ENCODE measurements around the gene TAAR8.
"Not testable (repeated sequence)": the region's sequence is repeated elsewhere in the genome, so short reads cannot be mapped to it uniquely, and the experiment has no call there.

TAAR8 gene

GRCh38 chr6:132515386-132515785, 37.1 kb upstream of the TAAR8 start:
- DNase-seq (ENCODE audit: insufficient read length) (no peak), FAIRE-seq (no peak)
- TF ChIP-seq POLR2AphosphoS5 (IDR thresholded peaks at IDR 0.05; ENCODE audit: low read depth, low read length) (no peak), POLR2A (IDR thresholded peaks at IDR 0.05; ENCODE audit: low read depth, low read length) (no peak), TAF1 (IDR thresholded peaks at IDR 0.05; ENCODE audit: borderline replicate concordance, low read depth, low read length) (no peak)

DNA sequence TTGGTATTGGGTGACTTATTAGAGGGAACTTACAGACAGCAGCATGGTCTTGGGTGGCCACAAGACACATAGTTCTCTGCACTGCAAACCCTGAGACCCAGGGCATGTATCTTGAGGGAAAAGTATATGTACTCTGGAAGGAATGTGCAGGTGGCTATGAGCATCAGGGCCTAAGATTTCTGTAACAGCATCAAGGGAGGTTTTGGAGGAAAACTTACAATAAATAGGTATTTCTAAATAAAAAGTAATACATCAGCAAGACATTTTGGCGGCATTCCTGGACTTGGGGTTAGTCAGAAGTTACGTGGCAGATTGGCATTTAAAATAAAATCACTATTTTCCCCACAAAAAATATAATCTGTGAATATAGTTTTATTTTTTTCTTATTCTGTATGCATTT, 31.5 kb upstream of the TAAR8 start:
- no peak for FAIRE-seq
- no peak for TF ChIP-seq POLR2AphosphoS5 (IDR thresholded peaks at IDR 0.05; ENCODE audit: low read depth, low read length)
- no peak for TF ChIP-seq POLR2A (IDR thresholded peaks at IDR 0.05; ENCODE audit: low read depth, low read length)
- TF ChIP-seq TAF1 (IDR thresholded peaks at IDR 0.05; ENCODE audit: borderline replicate concordance, low read depth, low read length), result no peak
- DNase-seq (ENCODE audit: insufficient read length), result no peak

DNA sequence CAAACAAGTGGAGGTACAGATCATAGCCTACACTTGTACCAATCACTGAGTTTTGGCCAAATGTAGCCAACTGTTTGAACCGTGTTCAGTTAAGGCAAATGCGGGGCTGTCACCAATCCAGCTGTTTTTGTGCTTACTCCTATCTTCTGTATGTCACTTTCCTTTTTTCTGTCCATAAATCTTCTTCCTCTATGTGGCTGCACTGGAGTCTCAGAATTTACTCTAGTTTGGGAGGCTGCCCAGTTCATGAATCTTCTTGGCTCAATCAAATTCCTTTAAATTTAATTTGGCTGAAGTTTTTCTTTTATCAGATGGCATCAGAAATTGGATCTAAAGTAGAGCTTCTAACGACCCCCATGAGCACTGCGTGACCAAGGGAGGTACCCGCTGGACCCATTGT, 27.8 kb upstream of the TAAR8 start:
- FAIRE-seq (no peak), DNase-seq (ENCODE audit: insufficient read length) (no peak)
- TF ChIP-seq TAF1 (IDR thresholded peaks at IDR 0.05; ENCODE audit: borderline replicate concordance, low read depth, low read length) (no peak), POLR2A (IDR thresholded peaks at IDR 0.05; ENCODE audit: low read depth, low read length) (no peak), POLR2AphosphoS5 (IDR thresholded peaks at IDR 0.05; ENCODE audit: low read depth, low read length) (no peak)

DNA sequence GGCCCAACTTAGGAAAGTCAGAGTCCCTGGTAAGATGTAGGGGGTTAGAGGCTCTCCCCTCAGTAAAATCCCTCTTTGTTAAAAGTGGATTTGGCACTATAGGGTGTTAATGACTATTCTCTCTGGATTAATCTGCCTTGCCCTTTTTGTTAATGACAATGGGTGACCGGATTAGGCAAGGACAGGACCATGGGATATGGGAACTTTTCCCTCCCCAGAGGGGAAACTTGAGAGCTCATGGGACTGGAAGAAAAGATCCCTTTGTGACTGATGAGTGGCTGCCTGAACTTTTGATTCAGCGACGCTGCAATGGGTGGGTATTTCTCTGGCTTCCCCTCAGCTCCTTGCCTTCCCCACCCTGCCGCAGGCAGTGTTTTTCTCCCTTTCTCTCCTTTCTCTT, 26.6 kb upstream of the TAAR8 start:
- TF ChIP-seq POLR2A (IDR thresholded peaks at IDR 0.05; ENCODE audit: low read depth, low read length) (no peak), TAF1 (IDR thresholded peaks at IDR 0.05; ENCODE audit: borderline replicate concordance, low read depth, low read length) (no peak), POLR2AphosphoS5 (IDR thresholded peaks at IDR 0.05; ENCODE audit: low read depth, low read length) (no peak)
- FAIRE-seq (no peak), DNase-seq (ENCODE audit: insufficient read length) (no peak)

GRCh38 chr6:132526461-132526860, 26.0 kb upstream of the TAAR8 start:
- DNase-seq (ENCODE audit: insufficient read length), result no peak
- TF ChIP-seq POLR2A (IDR thresholded peaks at IDR 0.05; ENCODE audit: low read depth, low read length) (no peak), POLR2AphosphoS5 (IDR thresholded peaks at IDR 0.05; ENCODE audit: low read depth, low read length) (no peak), TAF1 (IDR thresholded peaks at IDR 0.05; ENCODE audit: borderline replicate concordance, low read depth, low read length) (no peak)
- no peak for FAIRE-seq

DNA sequence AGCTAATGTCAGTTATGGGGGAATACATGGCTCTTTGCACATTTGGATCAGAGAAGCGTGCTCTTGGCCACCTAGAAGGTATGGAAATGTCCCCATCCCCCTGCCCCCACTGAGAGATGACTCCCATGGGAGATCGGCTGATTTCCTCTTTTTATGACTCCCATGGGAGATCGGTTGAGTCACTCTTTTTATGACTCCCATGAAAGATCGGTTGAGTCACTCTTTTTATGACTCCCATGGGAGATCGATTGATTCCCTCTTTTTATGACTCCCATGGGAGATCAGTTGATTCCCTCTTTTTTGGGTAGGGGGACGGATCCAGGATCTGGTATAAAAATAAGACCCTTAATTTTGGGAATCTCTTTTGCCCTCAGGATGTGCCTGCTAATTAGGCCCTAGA, 24.7 kb upstream of the TAAR8 start:
- DNase-seq (ENCODE audit: insufficient read length), result no peak
- TF ChIP-seq POLR2AphosphoS5 (IDR thresholded peaks at IDR 0.05; ENCODE audit: low read depth, low read length), result no peak
- no peak for TF ChIP-seq TAF1 (IDR thresholded peaks at IDR 0.05; ENCODE audit: borderline replicate concordance, low read depth, low read length)
- no peak for TF ChIP-seq POLR2A (IDR thresholded peaks at IDR 0.05; ENCODE audit: low read depth, low read length)
- no peak for FAIRE-seq

- DNase-seq (ENCODE audit: insufficient read length) (no peak), FAIRE-seq (peak; percentile 90)
- TF ChIP-seq TAF1 (IDR thresholded peaks at IDR 0.05; ENCODE audit: borderline replicate concordance, low read depth, low read length) (no peak), POLR2AphosphoS5 (IDR thresholded peaks at IDR 0.05; ENCODE audit: low read depth, low read length) (no peak), POLR2A (IDR thresholded peaks at IDR 0.05; ENCODE audit: low read depth, low read length) (no peak)
Observed at GRCh38 chr6:132530293-132530974, 22.0 kb upstream of the TAAR8 start.

GRCh38 chr6:132534546-132534945, 17.9 kb upstream of the TAAR8 start:
- DNase-seq (ENCODE audit: insufficient read length); FAIRE-seq: not testable (repeated sequence)

- no peak for FAIRE-seq
- no peak for TF ChIP-seq POLR2A (IDR thresholded peaks at IDR 0.05; ENCODE audit: low read depth, low read length)
- no peak for TF ChIP-seq POLR2AphosphoS5 (IDR thresholded peaks at IDR 0.05; ENCODE audit: low read depth, low read length)
- no peak for TF ChIP-seq TAF1 (IDR thresholded peaks at IDR 0.05; ENCODE audit: borderline replicate concordance, low read depth, low read length)
- DNase-seq (ENCODE audit: insufficient read length), result no peak
Observed at GRCh38 chr6:132537145-132537544, 15.3 kb upstream of the TAAR8 start.

GRCh38 chr6:132537977-132538376, 14.5 kb upstream of the TAAR8 start, which contains the start of gene TAAR9:
Gene TAAR9 (plus strand): TSS chr6:132538277. CDS start chr6:132538290, 13 bp downstream.
- TF ChIP-seq POLR2AphosphoS5 (IDR thresholded peaks at IDR 0.05; ENCODE audit: low read depth, low read length), result no peak
- TF ChIP-seq TAF1 (IDR thresholded peaks at IDR 0.05; ENCODE audit: borderline replicate concordance, low read depth, low read length), result no peak
- TF ChIP-seq POLR2A (IDR thresholded peaks at IDR 0.05; ENCODE audit: low read depth, low read length), result no peak
- no peak for DNase-seq (ENCODE audit: insufficient read length)
- no peak for FAIRE-seq

DNA sequence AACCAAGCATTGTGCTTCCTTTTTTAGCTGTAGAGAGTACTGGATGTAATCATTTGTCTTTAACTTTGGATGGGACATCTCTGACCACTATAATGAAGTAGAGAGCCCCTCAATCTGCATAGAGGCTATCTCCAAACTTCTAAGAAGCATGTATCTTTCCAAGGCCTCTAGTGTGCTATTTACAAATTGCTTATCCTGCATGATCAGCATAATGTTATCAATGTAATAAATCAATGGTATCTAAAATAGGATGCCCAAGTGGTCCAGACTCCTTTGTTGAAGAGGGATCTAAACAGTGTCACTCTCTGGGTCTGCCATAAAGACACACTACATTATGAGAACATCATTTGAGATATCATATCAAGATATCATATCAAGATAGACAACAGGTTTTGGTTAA, 7.6 kb upstream of the TAAR8 start:
- no peak for FAIRE-seq
- no peak for DNase-seq (ENCODE audit: insufficient read length)
- TF ChIP-seq POLR2A (IDR thresholded peaks at IDR 0.05; ENCODE audit: low read depth, low read length), result no peak
- TF ChIP-seq POLR2AphosphoS5 (IDR thresholded peaks at IDR 0.05; ENCODE audit: low read depth, low read length), result no peak
- no peak for TF ChIP-seq TAF1 (IDR thresholded peaks at IDR 0.05; ENCODE audit: borderline replicate concordance, low read depth, low read length)

- TF ChIP-seq TAF1 (IDR thresholded peaks at IDR 0.05; ENCODE audit: borderline replicate concordance, low read depth, low read length), result no peak
- FAIRE-seq (no peak), DNase-seq (ENCODE audit: insufficient read length) (no peak)
Observed at GRCh38 chr6:132548746-132549463, 3.6 kb upstream of the TAAR8 start.

All from GM12892 (cell line).